GM21825 (cell line): ENCODE results near the gene EPSTI1.

Experiments
- ATAC-seq: cut with Tn5 transposase; IDR thresholded peaks from one replicate; pipeline ENCODE4 v1.9.1; 2021; ENCODE audit warnings: mild to moderate bottlenecking, moderate library complexity; ENCODE audit not compliant: unreplicated experiment

The EPSTI1 gene

GRCh38 chr13:42855410-42855809 is 136.6 kb downstream of the EPSTI1 start:
- ATAC-seq = no peak

DNA sequence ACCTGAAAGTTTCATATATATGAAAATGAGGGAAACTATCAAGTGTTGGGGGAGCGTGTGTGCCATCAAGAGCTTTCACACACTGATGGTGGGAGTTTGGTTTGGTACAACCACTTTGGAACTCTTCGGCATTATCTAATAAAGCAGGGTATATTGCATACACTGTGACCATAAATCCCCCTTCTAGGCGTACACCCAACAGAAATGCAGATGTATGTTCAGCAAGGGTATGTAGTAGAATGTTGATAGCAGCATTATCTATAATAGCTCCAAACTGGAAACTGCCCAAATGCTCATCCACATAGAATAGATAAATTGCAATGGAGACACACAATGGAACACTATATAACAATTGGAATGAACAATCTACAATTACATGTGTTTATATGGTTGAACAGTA is 139.9 kb downstream of the EPSTI1 start:
- no peak for ATAC-seq

GRCh38 chr13:42849200-42849599 is 142.8 kb downstream of the EPSTI1 start:
- ATAC-seq = no peak

GRCh38 chr13:42847891-42848663 is 144.0 kb downstream of the EPSTI1 start:
- no peak for ATAC-seq

DNA sequence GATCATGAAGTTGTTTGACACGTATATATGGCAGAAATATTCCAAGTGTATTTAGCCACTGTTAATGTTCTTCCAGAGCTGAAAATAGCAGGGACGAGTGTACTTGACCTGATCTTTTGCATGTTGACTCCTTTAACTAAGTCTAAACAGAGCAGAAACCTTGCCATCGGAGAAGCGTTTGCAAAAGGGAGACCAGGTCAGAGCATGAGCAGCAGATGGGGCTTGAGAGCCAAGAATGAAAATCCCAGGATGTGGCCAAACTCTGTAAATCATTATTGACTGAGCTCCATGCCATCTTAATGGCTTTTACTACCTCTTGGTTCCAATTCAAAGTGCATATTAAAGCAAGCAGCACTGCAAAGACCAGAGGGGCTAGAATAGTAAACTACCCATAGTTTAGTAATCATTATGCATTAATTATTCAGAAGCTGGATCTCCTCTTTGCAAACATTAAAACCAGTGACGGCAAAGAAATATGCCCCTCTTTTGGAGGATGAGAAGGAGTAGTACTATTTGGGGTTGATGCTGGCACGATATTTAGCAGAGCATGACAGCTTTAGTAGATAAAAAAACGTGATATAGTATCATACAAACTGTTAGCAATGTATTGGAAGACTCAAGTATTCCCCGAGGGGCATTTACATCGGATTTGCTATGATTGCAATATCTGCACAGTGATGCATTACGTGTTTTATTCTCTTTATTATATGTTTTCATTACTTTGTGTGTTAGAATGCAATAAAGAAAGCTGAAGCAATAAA is 154.9 kb downstream of the EPSTI1 start:
- no peak for ATAC-seq
